Activated T-helper 17 cell treated with anti-CD3 and anti-CD28 coated beads, Interleukin-2, amount 50 U/mL, for 72 hours (primary cell): ENCODE results near the gene FLNC. TPM values are rescaled to one million over a fixed set of nuclear protein-coding genes. Genes with fewer than 3 reads are reported as not detected.

ENCODE experiments used
- ATAC-seq: fragments of 150-1000 bp; cut with Tn5 transposase; replicated peaks from 2 replicates; pipeline ENCODE4 v1.10.0; 2021; ENCODE audit warnings: mild to moderate bottlenecking, moderate library complexity
- H3K27ac Mint-ChIP-seq: one replicate; pipeline ENCODE4 v1.8.0; 2022; ENCODE audit warnings: mixed read lengths
- H3K27me3 Mint-ChIP-seq: one replicate; pipeline ENCODE4 v1.8.0; 2022; ENCODE audit warnings: mixed read lengths
- H3K36me3 Mint-ChIP-seq: one replicate; pipeline ENCODE4 v1.8.0; 2022; ENCODE audit warnings: low read depth, mild to moderate bottlenecking, mixed read lengths
- H3K4me1 Mint-ChIP-seq: one replicate; pipeline ENCODE4 v1.8.0; 2022; ENCODE audit warnings: mixed read lengths
- H3K4me3 Mint-ChIP-seq: one replicate; pipeline ENCODE4 v1.8.0; 2022; ENCODE audit warnings: mild to moderate bottlenecking, mixed read lengths
- H3K9me3 Mint-ChIP-seq: one replicate; pipeline ENCODE4 v1.8.0; 2022; ENCODE audit warnings: mixed read lengths
- total RNA-seq, 2 donors: library from RNA; stranded (reverse); gene quantifications; one replicate each; pipeline ENCODE4 v1.2.3, GENCODE V29; 2022

Gene FLNC
- total RNA-seq, 2 donors from 2014 or later, result 0.02 to 0.05 TPM

GRCh38 chr7:128876978-128877755 lies 47.0 kb downstream of the FLNC start:
- Mint-ChIP-seq H3K4me3 (no peak overlapping the region), H3K9me3 (no peaks in the 10 kb centered on the region), H3K4me1 (no peaks in the 10 kb centered on the region), H3K36me3 (no peaks in the 10 kb centered on the region), H3K27ac (no peak overlapping the region), H3K27me3 (no peaks in the 10 kb centered on the region)
- no peak for ATAC-seq

GRCh38 chr7:128877756-128878120 lies 47.5 kb downstream of the FLNC start:
- Mint-ChIP-seq H3K27me3 (no peaks in the 10 kb centered on the region), H3K9me3 (no peaks in the 10 kb centered on the region), H3K36me3 (no peaks in the 10 kb centered on the region), H3K27ac (no peak overlapping the region), H3K4me1 (no peaks in the 10 kb centered on the region), H3K4me3 (no peak overlapping the region)
- no peak for ATAC-seq

GRCh38 chr7:128878226-128879105 lies 48.3 kb downstream of the FLNC start:
- Mint-ChIP-seq H3K9me3 (no peaks in the 10 kb centered on the region), H3K27me3 (no peaks in the 10 kb centered on the region), H3K4me3 (no peak overlapping the region), H3K36me3 (no peaks in the 10 kb centered on the region), H3K27ac (no peak overlapping the region), H3K4me1 (no peaks in the 10 kb centered on the region)
- no peak for ATAC-seq

- Mint-ChIP-seq H3K27me3 (no peaks in the 10 kb centered on the region), H3K27ac (no peak overlapping the region), H3K9me3 (no peaks in the 10 kb centered on the region), H3K4me1 (no peaks in the 10 kb centered on the region), H3K4me3 (no peak overlapping the region), H3K36me3 (no peaks in the 10 kb centered on the region)
- ATAC-seq, result no peak
Measured at GRCh38 chr7:128879461-128879938, 49.3 kb downstream of the FLNC start.

- Mint-ChIP-seq H3K4me1 (no peaks in the 10 kb centered on the region), H3K27ac (no peak overlapping the region), H3K4me3 (no peak overlapping the region), H3K27me3 (no peaks in the 10 kb centered on the region), H3K9me3 (no peaks in the 10 kb centered on the region), H3K36me3 (no peaks in the 10 kb centered on the region)
- no peak for ATAC-seq
Measured at GRCh38 chr7:128879939-128880746, 49.9 kb downstream of the FLNC start.

GRCh38 chr7:128880791-128881457 lies 50.7 kb downstream of the FLNC start:
- Mint-ChIP-seq H3K4me3 (no peak overlapping the region), H3K4me1 (no peaks in the 10 kb centered on the region), H3K9me3 (no peaks in the 10 kb centered on the region), H3K36me3 (no peaks in the 10 kb centered on the region), H3K27me3 (peaks cover 3% of the 10 kb centered on the region), H3K27ac (no peak overlapping the region)
- ATAC-seq, result no peak

GRCh38 chr7:128881458-128882125 lies 51.4 kb downstream of the FLNC start:
- H3K27me3 Mint-ChIP-seq, result peaks cover 4% of the 10 kb centered on the region
- no peak for ATAC-seq
- no peaks in the 10 kb centered on the region for H3K36me3 Mint-ChIP-seq
- no peaks in the 10 kb centered on the region for H3K9me3 Mint-ChIP-seq
- H3K4me1 Mint-ChIP-seq, result no peaks in the 10 kb centered on the region
- H3K27ac Mint-ChIP-seq, result no peak overlapping the region
- H3K4me3 Mint-ChIP-seq, result no peak overlapping the region

- ATAC-seq, result no peak
- Mint-ChIP-seq H3K36me3 (no peaks in the 10 kb centered on the region), H3K9me3 (no peaks in the 10 kb centered on the region), H3K27me3 (peaks cover 4% of the 10 kb centered on the region), H3K4me3 (no peak overlapping the region), H3K4me1 (no peaks in the 10 kb centered on the region), H3K27ac (no peak overlapping the region)
Measured at GRCh38 chr7:128882134-128882533, 51.9 kb downstream of the FLNC start.

- Mint-ChIP-seq H3K36me3 (no peaks in the 10 kb centered on the region), H3K4me3 (peak overlapping the region; percentile 35), H3K27me3 (peaks cover 4% of the 10 kb centered on the region), H3K27ac (no peak overlapping the region), H3K4me1 (no peaks in the 10 kb centered on the region), H3K9me3 (no peaks in the 10 kb centered on the region)
- ATAC-seq, result peak; percentile 88
Measured at GRCh38 chr7:128883622-128884448, 53.6 kb downstream of the FLNC start.

- no peaks in the 10 kb centered on the region for H3K9me3 Mint-ChIP-seq
- H3K4me3 Mint-ChIP-seq, result no peak overlapping the region
- no peaks in the 10 kb centered on the region for H3K4me1 Mint-ChIP-seq
- H3K27me3 Mint-ChIP-seq, result peaks cover 4% of the 10 kb centered on the region
- H3K36me3 Mint-ChIP-seq, result no peaks in the 10 kb centered on the region
- H3K27ac Mint-ChIP-seq, result no peak overlapping the region
- no peak for ATAC-seq
Measured at GRCh38 chr7:128884561-128885369, 54.6 kb downstream of the FLNC start.

- Mint-ChIP-seq H3K4me1 (no peaks in the 10 kb centered on the region), H3K27me3 (peaks cover 4% of the 10 kb centered on the region), H3K27ac (no peak overlapping the region), H3K4me3 (no peak overlapping the region), H3K9me3 (no peaks in the 10 kb centered on the region), H3K36me3 (no peaks in the 10 kb centered on the region)
- ATAC-seq, result no peak
Measured at GRCh38 chr7:128885370-128886187, 55.4 kb downstream of the FLNC start.
